ENCODE results near the gene TBX18. TPM values are rescaled to one million over a fixed set of nuclear protein-coding genes. Genes with fewer than 3 reads are reported as not detected.

The TBX18 gene
- total and polyA plus RNA-seq, 2 of the 4 experiments (the other 2 are of a cell fraction) = 0.86 to 1.3 TPM

GRCh38 chr6:84796343-84796742, 31.9 kb upstream of the TBX18 start:
- no peak overlapping the region for H3K14ac ChIP-seq (replicated peaks; ENCODE audit: low read depth, low read length)
- H2AK9ac ChIP-seq (replicated peaks; ENCODE audit: low read depth, low read length, poor library complexity) = no peak overlapping the region
- no peak for TF ChIP-seq MAFK (IDR thresholded peaks at IDR 0.05; ENCODE audit: low read depth, low read length)
- no peak for TF ChIP-seq CEBPB (IDR thresholded peaks at IDR 0.05; ENCODE audit: low read depth, low read length)
- no peak for TF ChIP-seq BHLHE40 (IDR thresholded peaks at IDR 0.05; ENCODE audit: low read depth, low read length)
- TF ChIP-seq ELK1 (IDR thresholded peaks at IDR 0.05; ENCODE audit: borderline replicate concordance, low read depth, low read length) = no peak
- TF ChIP-seq MXI1 (IDR thresholded peaks at IDR 0.05; ENCODE audit: borderline replicate concordance, low read depth, low read length) = no peak
- TF ChIP-seq SMC3 (IDR thresholded peaks at IDR 0.05; ENCODE audit: low read depth, low read length) = no peak
- TF ChIP-seq RFX5 (IDR thresholded peaks at IDR 0.05; ENCODE audit: low read depth, low read length) = no peak
- TF ChIP-seq MAZ (IDR thresholded peaks at IDR 0.05; ENCODE audit: borderline replicate concordance, low read depth, low read length) = no peak
- no peak for TF ChIP-seq FOS (IDR thresholded peaks at IDR 0.05; ENCODE audit: low read depth, low read length)
- TF ChIP-seq USF2 (IDR thresholded peaks at IDR 0.05; ENCODE audit: low read depth, low read length) = no peak
- no peak for TF ChIP-seq RCOR1 (IDR thresholded peaks at IDR 0.05; ENCODE audit: insufficient replicate concordance, low read length)
- TF ChIP-seq RAD21 (IDR thresholded peaks at IDR 0.05; ENCODE audit: low read length) = no peak
- no peak for TF ChIP-seq NFE2L2 (IDR thresholded peaks at IDR 0.05; ENCODE audit: low read depth, low read length)
- no peaks in the 10 kb centered on the region for H3K9me3 ChIP-seq (ENCODE audit: control insufficient read depth, insufficient read depth, low read length)
- no peaks in the 10 kb centered on the region for H3K36me3 ChIP-seq (ENCODE audit: control insufficient read depth, insufficient read depth, low read length)
- H3K9me1 ChIP-seq (ENCODE audit: insufficient read depth, low read length) = no peaks in the 10 kb centered on the region
- H4K20me1 ChIP-seq (ENCODE audit: insufficient read depth, low read length) = no peaks in the 10 kb centered on the region
- H3K4ac ChIP-seq (ENCODE audit: low read depth, low read length) = no peak overlapping the region
- H3K27ac ChIP-seq (ENCODE audit: insufficient read depth, low read length) = no peak overlapping the region
- no peak for ATAC-seq (ENCODE audit: low read depth)
- H2AK5ac ChIP-seq (ENCODE audit: low read depth, low read length) = no peak overlapping the region
- no peak overlapping the region for H3K9ac ChIP-seq (ENCODE audit: low read depth, low read length)
- H4K91ac ChIP-seq (ENCODE audit: insufficient read depth, low read depth, low read length) = no peak overlapping the region
- POLR2A ChIA-PET (ENCODE audit: unreplicated experiment) = no interaction called here
- CTCF ChIA-PET = interaction anchor here (0.5 kb wide), 1 partner anchor 359 kb away, joined by 3 read pairs; no protein-coding TSS in a partner anchor
- no peak overlapping the region for H4K5ac ChIP-seq (ENCODE audit: low read depth, low read length)
- dilution Hi-C loops (cut with HindIII; ENCODE audit: low sequenced_read_pairs, unreplicated experiment) = no loop called here
- no peak overlapping the region for H3K56ac ChIP-seq (ENCODE audit: extremely low read depth, insufficient read depth, low read length)
- H2BK5ac ChIP-seq (ENCODE audit: low read depth, low read length, poor library complexity, severe bottlenecking) = no peak overlapping the region
- H2BK20ac ChIP-seq (ENCODE audit: low read depth, low read length) = no peak overlapping the region
- WGBS, 2 experiments (ENCODE audit: extremely low coverage in 2 of 2, insufficient read length in 1 of 2) = no CpG with 5 or more reads among the region's 2 CpGs
- H3K4me3 ChIP-seq (ENCODE audit: insufficient read depth, low read depth, low read length) = no peak overlapping the region
- no peaks in the 10 kb centered on the region for H3K79me1 ChIP-seq (ENCODE audit: low read depth in 1 of 2, low read length in 2 of 2)
- no peak overlapping the region for H2AFZ ChIP-seq (replicated peaks; ENCODE audit: low read length, poor library complexity)
- DNase-seq = no peak
- H2BK15ac ChIP-seq (ENCODE audit: low read depth, low read length) = no peak overlapping the region
- H3K4me2 ChIP-seq (ENCODE audit: low read depth, low read length) = no peak overlapping the region
- in situ Hi-C loops (cut with MboI; ENCODE audit: low sequenced_read_pairs) = no loop called here
- H3K27me3 ChIP-seq (ENCODE audit: control insufficient read depth, insufficient read depth, low read length) = no peaks in the 10 kb centered on the region
- intact Hi-C loops (cut with micrococcal nuclease) = no loop called here
- BruUV-seq (replicated peaks) = no TSS peak
- no peak overlapping the region for H3K23ac ChIP-seq (ENCODE audit: low read depth, low read length)
- H2BK120ac ChIP-seq (ENCODE audit: low read depth, low read length) = no peak overlapping the region
- H3K4me1 ChIP-seq (ENCODE audit: control insufficient read depth, insufficient read depth, low read length) = no peaks in the 10 kb centered on the region
- no peak overlapping the region for H4K8ac ChIP-seq (ENCODE audit: low read depth in 2 of 2, low read length in 2 of 2)
- no peak overlapping the region for H3K18ac ChIP-seq (ENCODE audit: low read depth, low read length)
